ENCODE results near the gene HDAC4.

DNA sequence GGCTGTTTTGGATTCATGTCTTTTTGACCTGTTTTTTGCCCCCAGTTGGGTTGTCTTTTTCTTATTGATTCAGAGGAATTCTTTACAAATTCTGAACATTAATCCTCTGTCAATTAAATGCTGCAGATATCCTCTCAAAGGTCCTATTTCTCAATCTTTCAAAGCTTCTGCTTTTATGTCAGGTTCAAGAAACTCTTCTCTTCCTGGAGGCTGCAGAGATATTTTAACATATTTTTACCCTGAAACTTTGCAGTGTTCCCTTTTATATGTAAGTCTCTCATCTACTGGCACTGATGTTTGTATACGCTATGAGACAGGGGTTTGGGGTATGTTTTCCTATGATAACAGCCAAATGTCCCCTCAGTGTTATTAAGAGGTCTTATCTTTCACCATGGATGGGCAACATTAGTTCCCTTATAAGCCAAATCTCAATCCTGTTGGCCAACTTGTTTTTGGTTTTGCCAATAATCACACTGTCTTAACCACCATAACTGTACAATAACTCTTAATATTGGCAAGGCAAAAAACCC, 159.3 kb downstream of the HDAC4 start:
- TF ChIP-seq EZH2 (IDR thresholded peaks at IDR 0.05; ENCODE audit: borderline replicate concordance), result no peak
- TF ChIP-seq, protein P1, sequence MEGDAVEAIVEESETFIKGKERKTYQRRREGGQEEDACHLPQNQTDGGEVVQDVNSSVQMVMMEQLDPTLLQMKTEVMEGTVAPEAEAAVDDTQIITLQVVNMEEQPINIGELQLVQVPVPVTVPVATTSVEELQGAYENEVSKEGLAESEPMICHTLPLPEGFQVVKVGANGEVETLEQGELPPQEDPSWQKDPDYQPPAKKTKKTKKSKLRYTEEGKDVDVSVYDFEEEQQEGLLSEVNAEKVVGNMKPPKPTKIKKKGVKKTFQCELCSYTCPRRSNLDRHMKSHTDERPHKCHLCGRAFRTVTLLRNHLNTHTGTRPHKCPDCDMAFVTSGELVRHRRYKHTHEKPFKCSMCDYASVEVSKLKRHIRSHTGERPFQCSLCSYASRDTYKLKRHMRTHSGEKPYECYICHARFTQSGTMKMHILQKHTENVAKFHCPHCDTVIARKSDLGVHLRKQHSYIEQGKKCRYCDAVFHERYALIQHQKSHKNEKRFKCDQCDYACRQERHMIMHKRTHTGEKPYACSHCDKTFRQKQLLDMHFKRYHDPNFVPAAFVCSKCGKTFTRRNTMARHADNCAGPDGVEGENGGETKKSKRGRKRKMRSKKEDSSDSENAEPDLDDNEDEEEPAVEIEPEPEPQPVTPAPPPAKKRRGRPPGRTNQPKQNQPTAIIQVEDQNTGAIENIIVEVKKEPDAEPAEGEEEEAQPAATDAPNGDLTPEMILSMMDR (IDR thresholded peaks at IDR 0.05; ENCODE audit: poor library complexity), result no peak
